Brain microvascular endothelial cell (primary cell): ENCODE measurements around the gene FAM167B.
A peak's percentile ranks its signal among the peaks of the same experiment; 100 is the strongest.

Source experiments
- DNase-seq: peaks from one replicate; pipeline ENCODE4 v3.0.0-alpha.2; 2020
- H3K27ac ChIP-seq: fragments of 250-450 bp; sonication (Bioruptor Pico); 2 replicates; pipeline ENCODE4 v1.5.1; 2020; ENCODE audit warnings: mild to moderate bottlenecking, moderate library complexity
- H3K27me3 ChIP-seq: fragments of 250-450 bp; sonication (Bioruptor Pico); replicated peaks from 2 replicates; pipeline ENCODE4 v1.5.1; 2020; ENCODE audit warnings: mild to moderate bottlenecking
- H3K36me3 ChIP-seq: fragments of 250-450 bp; sonication (Bioruptor Pico); replicated peaks from 2 replicates; pipeline ENCODE4 v1.5.1; 2020; ENCODE audit warnings: mild to moderate bottlenecking
- H3K4me3 ChIP-seq: 2 replicates; pipeline ENCODE4 v1.5.1; 2011; ENCODE audit warnings: low read depth, mild to moderate bottlenecking, control low read depth, low read length, moderate library complexity
- in situ Hi-C: cut with HindIII; loops from 2 replicates; pipeline ENCODE4 v1.10.0; 2017; ENCODE audit warnings: low sequenced_read_pairs, low pct_ligation_motif_present
- TF ChIP-seq, protein P1 (sequence below): IDR thresholded peaks from 2 replicates; pipeline ENCODE4 v1.5.1; 2011; ENCODE audit warnings: low read depth, mild to moderate bottlenecking, moderate library complexity, low read length, control low read depth, inconsistent platforms; ENCODE audit errors: missing control alignments

The FAM167B gene

DNA sequence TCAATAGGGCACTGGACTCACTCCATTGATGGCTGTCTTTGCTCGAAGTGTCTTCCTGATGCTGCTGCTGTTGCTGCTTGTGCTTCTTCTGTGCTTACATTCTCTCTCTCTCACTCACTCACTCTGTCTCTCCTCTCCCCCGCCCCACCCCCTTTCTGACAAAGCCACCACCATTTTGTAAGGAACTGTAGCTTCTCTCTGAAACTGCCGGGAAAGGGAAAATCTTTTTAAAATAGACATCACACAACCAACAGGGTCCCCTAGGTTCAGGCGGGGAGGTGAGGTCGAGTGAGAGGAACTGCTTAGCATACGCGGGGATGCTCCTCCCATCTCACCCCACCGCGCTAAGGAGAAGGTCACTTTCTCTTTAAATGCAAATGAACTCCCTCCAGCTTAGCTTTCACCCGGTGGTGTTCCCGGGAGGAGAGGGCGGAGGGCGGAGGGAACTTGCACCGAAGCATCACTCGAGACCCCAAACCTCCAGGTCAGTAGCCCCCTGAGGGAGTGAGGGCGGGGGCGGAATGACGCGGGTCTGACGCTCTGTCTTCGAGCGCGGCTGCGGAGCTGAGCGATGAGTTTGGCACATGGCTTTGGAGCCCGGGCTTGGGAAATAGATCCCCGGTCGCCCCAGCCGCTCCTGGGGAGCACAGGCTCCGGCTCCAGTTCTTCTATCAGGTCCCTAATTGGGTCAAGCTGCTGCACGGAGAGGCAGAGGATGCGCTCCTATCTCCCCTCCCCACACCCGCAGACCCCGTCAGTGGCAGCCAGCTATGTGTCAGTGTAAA, 46.6 kb upstream of the FAM167B start, which contains the start of gene CCDC28B:
TSS of gene CCDC28B (plus strand) at position 370 of the 785 bp plus-strand sequence. CDS start 1,341 bp downstream, outside the sequence.
- peak; percentile 68 for DNase-seq
- Histone ChIP-seq H3K4me3 (peak within 1 kb of the TSS; percentile 72), H3K36me3 (peaks cover 28% of the 10 kb centered on the region), H3K27me3 (no peaks in the 10 kb centered on the region), H3K27ac (peak within 1 kb of the TSS; percentile 86)
- in situ Hi-C loops, result no loop called here
- TF ChIP-seq, protein P1, sequence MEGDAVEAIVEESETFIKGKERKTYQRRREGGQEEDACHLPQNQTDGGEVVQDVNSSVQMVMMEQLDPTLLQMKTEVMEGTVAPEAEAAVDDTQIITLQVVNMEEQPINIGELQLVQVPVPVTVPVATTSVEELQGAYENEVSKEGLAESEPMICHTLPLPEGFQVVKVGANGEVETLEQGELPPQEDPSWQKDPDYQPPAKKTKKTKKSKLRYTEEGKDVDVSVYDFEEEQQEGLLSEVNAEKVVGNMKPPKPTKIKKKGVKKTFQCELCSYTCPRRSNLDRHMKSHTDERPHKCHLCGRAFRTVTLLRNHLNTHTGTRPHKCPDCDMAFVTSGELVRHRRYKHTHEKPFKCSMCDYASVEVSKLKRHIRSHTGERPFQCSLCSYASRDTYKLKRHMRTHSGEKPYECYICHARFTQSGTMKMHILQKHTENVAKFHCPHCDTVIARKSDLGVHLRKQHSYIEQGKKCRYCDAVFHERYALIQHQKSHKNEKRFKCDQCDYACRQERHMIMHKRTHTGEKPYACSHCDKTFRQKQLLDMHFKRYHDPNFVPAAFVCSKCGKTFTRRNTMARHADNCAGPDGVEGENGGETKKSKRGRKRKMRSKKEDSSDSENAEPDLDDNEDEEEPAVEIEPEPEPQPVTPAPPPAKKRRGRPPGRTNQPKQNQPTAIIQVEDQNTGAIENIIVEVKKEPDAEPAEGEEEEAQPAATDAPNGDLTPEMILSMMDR, result no peak

- Histone ChIP-seq H3K27me3 (no peaks in the 10 kb centered on the region), H3K36me3 (peaks cover 22% of the 10 kb centered on the region), H3K4me3 (peak overlapping the region; percentile 72), H3K27ac (peak overlapping the region; percentile 86)
- peak; percentile 42 for DNase-seq
- TF ChIP-seq, protein P1, result peak; percentile 38
- in situ Hi-C loops, result no loop called here
Measured at GRCh38 chr1:32201011-32201855, 45.8 kb upstream of the FAM167B start.

GRCh38 chr1:32204943-32205361, 42.1 kb upstream of the FAM167B start:
- Histone ChIP-seq H3K27me3 (no peaks in the 10 kb centered on the region), H3K27ac (peak overlapping the region; percentile 42), H3K4me3 (peak overlapping the region; percentile 78), H3K36me3 (peaks cover 2% of the 10 kb centered on the region)
- TF ChIP-seq, protein P1, result no peak
- in situ Hi-C loops, result no loop called here
- no peak for DNase-seq

GRCh38 chr1:32205401-32206370, 41.3 kb upstream of the FAM167B start, which contains the start of gene IQCC:
Gene IQCC (plus strand): TSS chr1:32205671. CDS start chr1:32205682, 11 bp downstream.
- H3K27ac ChIP-seq, result peak within 1 kb of the TSS; percentile 42
- peaks cover 2% of the 10 kb centered on the region for H3K36me3 ChIP-seq
- H3K27me3 ChIP-seq, result no peaks in the 10 kb centered on the region
- TF ChIP-seq, protein P1, result no peak
- peak; percentile 60 for DNase-seq
- in situ Hi-C loops, result no loop called here
- peak within 1 kb of the TSS; percentile 78 for H3K4me3 ChIP-seq

DNA sequence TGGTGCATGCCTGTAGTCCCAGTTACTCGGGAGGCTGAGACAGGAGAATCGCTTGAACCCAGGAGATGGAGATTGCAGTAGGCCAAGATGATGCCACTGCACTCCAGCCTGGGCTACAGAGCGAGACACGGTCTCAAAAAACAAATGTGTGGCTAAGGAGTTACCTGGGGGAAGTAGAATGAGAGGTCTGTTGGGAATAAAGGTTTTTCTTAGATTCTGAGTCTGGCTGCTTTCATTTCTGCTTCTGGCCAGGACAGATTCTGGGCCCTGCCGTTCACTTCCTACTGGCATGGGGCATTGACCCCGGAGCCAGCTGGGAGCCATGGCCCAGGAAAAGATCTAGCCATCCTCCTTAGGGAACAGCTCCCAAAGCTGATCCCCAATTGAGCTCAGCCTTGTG, 38.6 kb upstream of the FAM167B start:
- TF ChIP-seq, protein P1, result no peak
- H3K27me3 ChIP-seq, result no peaks in the 10 kb centered on the region
- peaks cover 2% of the 10 kb centered on the region for H3K36me3 ChIP-seq
- no peak overlapping the region for H3K27ac ChIP-seq
- no peak overlapping the region for H3K4me3 ChIP-seq
- no peak for DNase-seq
- in situ Hi-C loops, result no loop called here
